ENCODE results near the gene CNOT4. TPM values are rescaled to one million over a fixed set of nuclear protein-coding genes. Genes with fewer than 3 reads are reported as not detected.

Gene CNOT4
- total and polyA plus RNA-seq, 2 of the 13 experiments (the other 11 are each of a cell fraction or from before 2014, with no cell fraction given) = 7.4 to 8.4 TPM

GRCh38 chr7:135434047-135434446 is 75.9 kb downstream of the CNOT4 start:
- no peak overlapping the region for H2AFZ ChIP-seq (ENCODE audit: low read length)
- H3K27ac ChIP-seq (ENCODE audit: extremely low read length, insufficient read depth, low read length) = peak overlapping the region; percentile 45
- H3K27me3 ChIP-seq (ENCODE audit: control insufficient read depth in 1 of 2, insufficient read depth in 2 of 2, low read length in 2 of 2) = no peaks in the 10 kb centered on the region
- no peaks in the 10 kb centered on the region for H4K20me1 ChIP-seq (ENCODE audit: insufficient read depth, low read length)
- FAIRE-seq (peak; percentile 86), ATAC-seq (peak; percentile 96), DNase-seq (ENCODE audit: low spot score) (peak; percentile 74)
- peak overlapping the region; percentile 40 for H3K4me2 ChIP-seq (ENCODE audit: low read depth, low read length)
- peaks cover 17% of the 10 kb centered on the region for H3K4me1 ChIP-seq (ENCODE audit: insufficient read depth, low read length)
- in situ Hi-C loops (cut with HindIII; ENCODE audit: extremely low pct_ligation_motif_present, low pct_unique_long_range_greater_than_20kb) = no loop called here
- peaks cover 1 to 12% of the 10 kb centered on the region in 2 experiments; a peak in 2 of 5 replicates for H3K36me3 ChIP-seq (replicated peaks in 1 of 2; ENCODE audit: control insufficient read depth in 1 of 2, insufficient read depth in 2 of 2, low read length in 2 of 2)
- POLR2A ChIA-PET = interaction anchor here (0.5 kb wide), 1 partner anchor 70 kb away, joined by 4 read pairs; no protein-coding TSS in a partner anchor
- WGBS (ENCODE audit: low lambda C conversion rate) = 59% methylated on average over 4 of the region's 4 CpGs
- no peaks in the 10 kb centered on the region for H3K9me3 ChIP-seq (ENCODE audit: low read length)
- CTCF ChIA-PET (ENCODE audit: low intra/inter-chr PET ratio, low total read pairs) = no interaction called here
- no peak overlapping the region for H3K9ac ChIP-seq (ENCODE audit: insufficient read depth, low read depth, low read length)
- no TSS peak for BruUV-seq (replicated peaks)
- intact Hi-C loops (cut with micrococcal nuclease; ENCODE audit: unreplicated experiment) = no loop called here
- H3K79me2 ChIP-seq (ENCODE audit: insufficient read depth, low read length) = peaks cover 2% of the 10 kb centered on the region
- no peak overlapping the region for H3K4me3 ChIP-seq (replicated peaks in 1 of 3; ENCODE audit: insufficient read depth in 1 of 3, low read depth in 2 of 3, low read length in 3 of 3)
- TF ChIP-seq CENPT (CRISPR knock-in tag; IDR thresholded peaks at IDR 0.05; ENCODE audit: low read depth) (no peak), SALL1 (CRISPR knock-in tag; IDR thresholded peaks at IDR 0.05) (peak; percentile 33; the same call in 1 of the 2 replicates), FOXC1 (CRISPR knock-in tag; IDR thresholded peaks at IDR 0.05; ENCODE audit: borderline replicate concordance) (no peak), HOXA3 (CRISPR knock-in tag; IDR thresholded peaks at IDR 0.05) (peak; percentile 51; the same call in 1 of the 2 replicates), GPBP1L1 (CRISPR knock-in tag; IDR thresholded peaks at IDR 0.05) (no peak), EP300 (IDR thresholded peaks at IDR 0.05; ENCODE audit: low read depth in 2 of 2, low read length in 2 of 2) (peak in 1 of 2 experiments; percentile 46; a peak in 2 of 4 replicates), EP300 (CRISPR knock-in tag; IDR thresholded peaks at IDR 0.05; ENCODE audit: borderline replicate concordance) (no peak), RELA (CRISPR knock-in tag; IDR thresholded peaks at IDR 0.05) (no peak), ISL2 (CRISPR knock-in tag; IDR thresholded peaks at IDR 0.05) (0 out of 2 replicates have a peak, but pooled peaks have one; percentile 22), ZFP36L1 (CRISPR knock-in tag; IDR thresholded peaks at IDR 0.05) (no peak), KDM1A (CRISPR knock-in tag; IDR thresholded peaks at IDR 0.05) (no peak), E2F1 (CRISPR knock-in tag; IDR thresholded peaks at IDR 0.05) (no peak), ZC3H13 (CRISPR knock-in tag; IDR thresholded peaks at IDR 0.05) (no peak), ZNF660 (CRISPR knock-in tag; IDR thresholded peaks at IDR 0.05; ENCODE audit: borderline replicate concordance, low read depth) (no peak), CCDC6 (CRISPR knock-in tag; IDR thresholded peaks at IDR 0.05) (no peak), SNAI1 (CRISPR knock-in tag; IDR thresholded peaks at IDR 0.05; ENCODE audit: borderline replicate concordance) (no peak), YEATS2 (CRISPR knock-in tag; IDR thresholded peaks at IDR 0.05; ENCODE audit: borderline replicate concordance) (peak; percentile 38; the same call in 1 of the 2 replicates), PAXIP1 (CRISPR knock-in tag; conservative IDR thresholded peaks at IDR 0.05) (peak; percentile 55), EHMT2 (IDR thresholded peaks at IDR 0.05; ENCODE audit: borderline replicate concordance, low read depth, low read length) (peak; percentile 46; the same call in 1 of the 2 replicates), ZNF292 (CRISPR knock-in tag; IDR thresholded peaks at IDR 0.05; ENCODE audit: borderline replicate concordance, low read depth) (peak; percentile 63; the same call in 1 of the 2 replicates)

Measured in HepG2 (cell line).